Omental fat pad (tissue), 4 donors: Measurements from ENCODE around the gene DLG1. TPM values are rescaled to one million over a fixed set of nuclear protein-coding genes. Genes with fewer than 3 reads are reported as not detected.
A peak's percentile ranks its signal among the peaks of the same experiment; 100 is the strongest.

Experiments used
- ATAC-seq: fragments of 150-250 bp; one replicate; pipeline ENCODE4 v1.9.1; 2016; ENCODE audit warnings: mild to moderate bottlenecking, moderate library complexity; ENCODE audit not compliant: low FRiP score
- DNase-seq: peaks from one replicate; pipeline ENCODE4 v3.0.0-alpha.2; 2019; ENCODE audit warnings: low spot score
- CTCF ChIP-seq, 3 donors: fragments of 450-650 bp; IDR thresholded peaks; one replicate each; pipeline ENCODE4 v1.5.1; 2016 to 2017; ENCODE audit warnings: antibody characterized with exemption in 3 of 3, mild to moderate bottlenecking in 3 of 3, moderate library complexity in 2 of 3
- total RNA-seq, 4 donors: library from RNA; depleted of rRNA; stranded (reverse); fragments of >200 nt; gene quantifications; one replicate each; pipeline ENCODE4 v1.1.0, GENCODE V29; 2016

DLG1 gene
- total RNA-seq, 4 donors from 2014 or later, result 47.1 to 65.4 (median 60.2) TPM

GRCh38 chr3:197340521-197340871 lies 42.1 kb upstream of the DLG1 start:
- TF ChIP-seq CTCF (IDR thresholded peaks at IDR 0.05), result no peak
- no peak for ATAC-seq
- DNase-seq, result no peak

- DNase-seq (no peak), ATAC-seq (peak; percentile 53)
- TF ChIP-seq CTCF (IDR thresholded peaks at IDR 0.05), result no peak
Measured at GRCh38 chr3:197339841-197340520, 41.6 kb upstream of the DLG1 start.

GRCh38 chr3:197338586-197338985 lies 40.2 kb upstream of the DLG1 start:
- TF ChIP-seq CTCF (IDR thresholded peaks at IDR 0.05), result no peak
- no peak for ATAC-seq
- no peak for DNase-seq

GRCh38 chr3:197337656-197338055 lies 39.2 kb upstream of the DLG1 start:
- DNase-seq (no peak), ATAC-seq (no peak)
- no peak for TF ChIP-seq CTCF (IDR thresholded peaks at IDR 0.05)

GRCh38 chr3:197337214-197337613 lies 38.8 kb upstream of the DLG1 start:
- DNase-seq (no peak), ATAC-seq (no peak)
- no peak for TF ChIP-seq CTCF (IDR thresholded peaks at IDR 0.05)

GRCh38 chr3:197336348-197336747 lies 37.9 kb upstream of the DLG1 start:
- no peak for ATAC-seq
- no peak for DNase-seq
- TF ChIP-seq CTCF (IDR thresholded peaks at IDR 0.05), result no peak

- no peak for DNase-seq
- no peak for ATAC-seq
- no peak for TF ChIP-seq CTCF (IDR thresholded peaks at IDR 0.05)
Measured at GRCh38 chr3:197335428-197336132, 37.2 kb upstream of the DLG1 start.
